ENCODE measurements around the gene ENTPD6. TPM values are rescaled to one million over a fixed set of nuclear protein-coding genes. Genes with fewer than 3 reads are reported as not detected.

Gene ENTPD6
- total and polyA plus RNA-seq, 12 donors, result 30.9 to 260 (median 107) TPM

DNA sequence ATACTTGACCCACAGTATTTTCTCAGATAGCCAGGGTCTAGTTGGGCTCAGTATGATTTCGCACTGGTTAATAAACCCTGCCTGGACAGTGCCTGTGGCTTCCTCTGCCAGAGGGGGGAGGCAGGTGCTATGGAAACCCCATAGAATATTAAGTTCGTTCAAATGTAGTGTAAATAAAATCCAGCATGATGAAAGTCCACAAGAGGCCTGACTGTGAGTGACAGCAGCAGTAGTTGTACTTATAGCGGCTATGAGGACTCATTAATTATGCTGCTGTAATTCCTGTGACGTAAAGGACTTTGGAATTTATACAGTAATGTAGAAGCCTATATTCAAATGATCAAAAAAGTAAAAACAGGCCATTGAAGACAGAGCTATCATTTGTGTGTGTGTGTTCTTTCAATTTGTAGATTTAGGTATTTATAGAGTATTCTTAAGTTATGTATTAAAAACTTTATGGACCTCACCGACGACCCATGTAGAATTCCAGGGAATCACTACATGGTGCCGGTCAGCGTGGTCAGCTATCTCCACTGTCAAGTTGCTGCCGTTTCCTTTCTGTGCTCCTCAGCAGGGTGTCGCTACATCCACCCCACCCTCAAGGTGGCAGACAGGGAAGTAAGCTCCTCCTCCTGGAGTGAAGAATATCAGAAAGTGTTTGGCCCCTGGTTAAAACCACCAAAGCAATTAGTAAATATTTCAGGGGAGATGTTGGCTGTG lies 62.4 kb downstream of the ENTPD6 start:
- WGBS, 4 donors, result 89 to 95% (median 93%) methylated on average over 10 of the region's 10 CpGs
- no peak overlapping the region for H3K27ac ChIP-seq
- intact Hi-C loops (cut with DNase I), result loop anchor here in 1 of 2 donors (10.0 kb wide), 1 partner anchor 137 kb away; the partner anchor contains the start of gene ABHD12
- no peaks in the 10 kb centered on the region for H3K9me3 ChIP-seq (replicated peaks in 1 of 3)
- TF ChIP-seq POLR2A (IDR thresholded peaks at IDR 0.05), result no peak
- no peaks in the 10 kb centered on the region for H3K27me3 ChIP-seq
- H3K4me1 ChIP-seq (replicated peaks in 1 of 2), result peaks cover 11 to 29% of the 10 kb centered on the region in 2 donors
- peaks cover 0 to 14% of the 10 kb centered on the region in 2 donors for H3K36me3 ChIP-seq (replicated peaks in 1 of 2)
- H3K4me3 ChIP-seq, result no peak overlapping the region
- DNase-seq, result peak in 2 of 7 donors; percentile 13 to 44

DNA sequence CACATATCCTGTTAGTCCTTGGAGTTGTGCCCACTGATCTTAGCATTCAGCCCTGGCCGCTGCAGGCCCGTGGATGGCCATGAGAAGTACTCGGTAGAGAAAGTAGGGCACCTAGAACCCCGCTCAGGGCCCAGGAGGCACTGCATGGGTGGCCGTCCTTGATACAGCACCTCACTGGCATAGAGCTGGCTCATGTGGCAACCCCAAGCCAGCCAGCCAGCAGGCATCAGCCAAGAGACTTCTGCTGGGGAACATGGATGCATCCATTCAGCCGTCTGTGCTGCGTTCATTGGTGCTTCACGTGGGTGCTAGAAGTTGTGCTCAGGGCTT lies 62.9 kb downstream of the ENTPD6 start:
- Histone ChIP-seq H3K4me1 (replicated peaks in 1 of 2) (peaks cover 11 to 29% of the 10 kb centered on the region in 2 donors), H3K9me3 (replicated peaks in 1 of 3) (no peaks in the 10 kb centered on the region), H3K27ac (peak overlapping the region in 1 of 5 donors; percentile 17), H3K36me3 (replicated peaks in 1 of 2) (peaks cover 0 to 14% of the 10 kb centered on the region in 2 donors), H3K27me3 (no peaks in the 10 kb centered on the region), H3K4me3 (no peak overlapping the region)
- 49 to 69% (median 56%) methylated on average over 6 to 8 of the region's 8 CpGs for WGBS, 4 donors
- DNase-seq, result peak in 4 of 7 donors; percentile 39 to 56 (median 44)
- TF ChIP-seq, protein P1, sequence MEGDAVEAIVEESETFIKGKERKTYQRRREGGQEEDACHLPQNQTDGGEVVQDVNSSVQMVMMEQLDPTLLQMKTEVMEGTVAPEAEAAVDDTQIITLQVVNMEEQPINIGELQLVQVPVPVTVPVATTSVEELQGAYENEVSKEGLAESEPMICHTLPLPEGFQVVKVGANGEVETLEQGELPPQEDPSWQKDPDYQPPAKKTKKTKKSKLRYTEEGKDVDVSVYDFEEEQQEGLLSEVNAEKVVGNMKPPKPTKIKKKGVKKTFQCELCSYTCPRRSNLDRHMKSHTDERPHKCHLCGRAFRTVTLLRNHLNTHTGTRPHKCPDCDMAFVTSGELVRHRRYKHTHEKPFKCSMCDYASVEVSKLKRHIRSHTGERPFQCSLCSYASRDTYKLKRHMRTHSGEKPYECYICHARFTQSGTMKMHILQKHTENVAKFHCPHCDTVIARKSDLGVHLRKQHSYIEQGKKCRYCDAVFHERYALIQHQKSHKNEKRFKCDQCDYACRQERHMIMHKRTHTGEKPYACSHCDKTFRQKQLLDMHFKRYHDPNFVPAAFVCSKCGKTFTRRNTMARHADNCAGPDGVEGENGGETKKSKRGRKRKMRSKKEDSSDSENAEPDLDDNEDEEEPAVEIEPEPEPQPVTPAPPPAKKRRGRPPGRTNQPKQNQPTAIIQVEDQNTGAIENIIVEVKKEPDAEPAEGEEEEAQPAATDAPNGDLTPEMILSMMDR (IDR thresholded peaks at IDR 0.05), result no peak
- TF ChIP-seq POLR2A (IDR thresholded peaks at IDR 0.05), result no peak
- intact Hi-C loops (cut with DNase I), result loop anchor here in 1 of 2 donors (10.0 kb wide), 1 partner anchor 136 kb away; the partner anchor contains the start of gene ABHD12

DNA sequence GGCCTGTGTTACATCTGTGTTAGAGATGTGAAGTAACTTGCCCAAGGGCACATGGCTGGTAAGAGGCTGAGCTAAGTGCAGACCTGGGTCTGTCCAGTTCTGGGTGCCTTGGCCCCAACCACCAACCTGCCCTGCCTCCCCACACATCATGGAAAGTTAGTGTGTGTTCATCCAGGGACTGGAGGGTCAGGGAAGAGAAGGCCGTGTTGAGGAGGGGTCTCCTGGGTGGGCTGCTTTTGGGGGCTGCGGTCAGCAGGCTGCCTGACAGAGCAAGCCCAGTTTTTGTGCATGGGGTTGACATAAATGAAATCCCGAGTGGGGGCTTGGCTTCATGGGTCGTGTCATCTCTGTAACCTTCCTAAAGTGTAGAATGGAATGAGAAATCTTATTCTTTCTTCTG lies 63.3 kb downstream of the ENTPD6 start:
- H3K27ac ChIP-seq, result peak overlapping the region in 1 of 5 donors; percentile 17

DNA sequence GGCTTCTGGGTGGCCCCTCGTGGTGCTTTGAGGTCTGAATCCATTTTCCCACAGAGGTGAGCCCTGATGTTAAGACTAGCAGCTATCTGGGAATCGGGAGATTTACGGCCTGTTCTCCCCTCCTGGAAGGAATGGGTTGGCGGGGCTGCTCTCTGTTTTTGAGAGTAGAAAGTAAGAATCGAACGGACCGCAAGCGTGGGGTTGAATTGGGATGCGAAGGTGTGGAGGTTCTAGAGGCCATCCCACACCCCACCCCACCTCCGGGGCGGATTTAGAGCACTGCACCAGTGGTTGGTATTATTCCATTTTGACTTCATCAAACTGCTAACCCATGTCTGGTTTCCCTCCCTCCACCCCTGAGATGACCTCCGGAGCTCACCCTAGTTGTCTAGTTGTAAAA lies 63.8 kb downstream of the ENTPD6 start:
- TF ChIP-seq, protein P1 (IDR thresholded peaks at IDR 0.05), result no peak
- TF ChIP-seq POLR2A (IDR thresholded peaks at IDR 0.05), result no peak
- H3K27me3 ChIP-seq, result no peaks in the 10 kb centered on the region
- intact Hi-C loops (cut with DNase I), result loop anchor here in 1 of 2 donors (10.0 kb wide), 1 partner anchor 135 kb away; the partner anchor contains the start of gene ABHD12
- 95 to 97% (median 96%) methylated on average over 12 of the region's 12 CpGs for WGBS, 4 donors
- H3K27ac ChIP-seq, result no peak overlapping the region
- peak in 2 of 7 donors; percentile 10 to 44 for DNase-seq
- no peak overlapping the region for H3K4me3 ChIP-seq
- no peaks in the 10 kb centered on the region for H3K9me3 ChIP-seq (replicated peaks in 1 of 3)
- H3K36me3 ChIP-seq (replicated peaks in 1 of 2), result peaks cover 0 to 14% of the 10 kb centered on the region in 2 donors
- peaks cover 11 to 29% of the 10 kb centered on the region in 2 donors for H3K4me1 ChIP-seq (replicated peaks in 1 of 2)

More for the DNA sequence above, 63.3 kb downstream of the ENTPD6 start:
- H3K9me3 ChIP-seq (replicated peaks in 1 of 3), result no peaks in the 10 kb centered on the region
- DNase-seq, result no peak
- TF ChIP-seq POLR2A (IDR thresholded peaks at IDR 0.05), result no peak
- TF ChIP-seq, protein P1 (IDR thresholded peaks at IDR 0.05), result no peak
- no peaks in the 10 kb centered on the region for H3K27me3 ChIP-seq
- intact Hi-C loops (cut with DNase I), result loop anchor here in 1 of 2 donors (10.0 kb wide), 1 partner anchor 136 kb away; the partner anchor contains the start of gene ABHD12
- H3K4me3 ChIP-seq, result no peak overlapping the region
- H3K4me1 ChIP-seq (replicated peaks in 1 of 2), result peaks cover 11 to 29% of the 10 kb centered on the region in 2 donors
- H3K36me3 ChIP-seq (replicated peaks in 1 of 2), result peaks cover 0 to 14% of the 10 kb centered on the region in 2 donors
- WGBS, 4 donors, result 77 to 97% (median 84%) methylated on average over 4 of the region's 4 CpGs
